GM10266 (cell line): ENCODE measurements around the gene HSF2.

Experiments
- DNase-seq: peaks from one replicate; pipeline ENCODE4 v3.0.0; 2012; ENCODE audit errors: extremely low spot score
- CTCF ChIP-seq: IDR thresholded peaks from 2 replicates; pipeline ENCODE4 v1.5.1; 2012; ENCODE audit warnings: mild to moderate bottlenecking, low read depth; ENCODE audit not compliant: control insufficient read depth, insufficient read depth; ENCODE audit errors: missing control alignments

Gene HSF2

GRCh38 chr6:122400462-122401089 lies 1.1 kb downstream of the HSF2 start:
- DNase-seq = no peak
- no peak for TF ChIP-seq CTCF

- no peak for DNase-seq
- no peak for TF ChIP-seq CTCF
Measured at GRCh38 chr6:122401104-122401503, 1.7 kb downstream of the HSF2 start.

GRCh38 chr6:122404444-122404843 lies 5.0 kb downstream of the HSF2 start:
- no peak for TF ChIP-seq CTCF
- DNase-seq = no peak

GRCh38 chr6:122405417-122405816 lies 6.0 kb downstream of the HSF2 start:
- no peak for DNase-seq
- TF ChIP-seq CTCF = no peak

GRCh38 chr6:122406187-122406586 lies 6.7 kb downstream of the HSF2 start:
- no peak for DNase-seq
- TF ChIP-seq CTCF = no peak

GRCh38 chr6:122407712-122408111 lies 8.3 kb downstream of the HSF2 start:
- DNase-seq = no peak
- no peak for TF ChIP-seq CTCF

- DNase-seq = no peak
- no peak for TF ChIP-seq CTCF
Measured at GRCh38 chr6:122408240-122408639, 8.8 kb downstream of the HSF2 start.
